ENCODE results near the gene TNS2. TPM values are rescaled to one million over a fixed set of nuclear protein-coding genes. Genes with fewer than 3 reads are reported as not detected.

Gene TNS2
- total and polyA plus RNA-seq, 2 of the 13 experiments (the other 11 are each of a cell fraction or from before 2014, with no cell fraction given): 8.9 to 20.4 TPM

DNA sequence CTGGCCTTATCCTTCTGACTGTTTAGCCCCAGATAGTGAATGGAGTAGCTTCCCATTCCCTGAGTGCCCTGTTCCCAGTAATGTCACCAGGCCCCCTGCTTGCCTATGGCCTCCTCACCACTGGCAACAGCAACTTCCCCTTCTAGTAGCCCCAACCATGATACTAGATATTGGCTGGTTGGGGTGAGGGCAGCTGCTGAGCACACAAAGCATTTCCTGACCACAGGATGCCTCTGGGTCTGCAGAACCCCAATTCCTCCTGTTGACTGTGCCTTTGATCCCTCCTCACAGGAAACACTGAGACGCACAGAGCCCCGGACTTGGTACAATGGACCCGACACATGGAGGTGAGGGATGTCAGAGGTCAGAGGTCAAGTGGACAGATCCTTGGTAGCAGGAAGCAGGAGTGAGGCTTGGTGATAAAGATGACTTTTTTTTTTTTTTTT, 54.0 kb downstream of the TNS2 start (continued):
- TF ChIP-seq, protein P1, sequence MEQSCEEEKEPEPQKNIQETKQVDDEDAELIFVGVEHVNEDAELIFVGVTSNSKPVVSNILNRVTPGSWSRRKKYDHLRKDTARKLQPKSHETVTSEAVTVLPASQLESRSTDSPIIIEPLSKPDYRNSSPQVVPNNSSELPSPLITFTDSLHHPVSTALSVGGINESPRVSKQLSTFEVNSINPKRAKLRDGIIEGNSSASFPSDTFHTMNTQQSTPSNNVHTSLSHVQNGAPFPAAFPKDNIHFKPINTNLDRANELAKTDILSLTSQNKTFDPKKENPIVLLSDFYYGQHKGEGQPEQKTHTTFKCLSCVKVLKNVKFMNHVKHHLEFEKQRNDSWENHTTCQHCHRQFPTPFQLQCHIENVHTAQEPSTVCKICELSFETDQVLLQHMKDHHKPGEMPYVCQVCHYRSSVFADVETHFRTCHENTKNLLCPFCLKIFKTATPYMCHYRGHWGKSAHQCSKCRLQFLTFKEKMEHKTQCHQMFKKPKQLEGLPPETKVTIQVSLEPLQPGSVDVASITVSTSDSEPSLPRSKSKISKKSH (CRISPR knock-in tag; IDR thresholded peaks at IDR 0.05; ENCODE audit: borderline replicate concordance): no peak
- TF ChIP-seq ZSCAN22 (CRISPR knock-in tag; IDR thresholded peaks at IDR 0.05) (no peak), JARID2 (CRISPR knock-in tag; IDR thresholded peaks at IDR 0.05; ENCODE audit: insufficient replicate concordance) (no peak), AHR (CRISPR knock-in tag; IDR thresholded peaks at IDR 0.05) (no peak), DPF2 (CRISPR knock-in tag; IDR thresholded peaks at IDR 0.05; ENCODE audit: borderline replicate concordance, low read depth) (no peak), ZNF572 (CRISPR knock-in tag; IDR thresholded peaks at IDR 0.05) (no peak), YEATS2 (CRISPR knock-in tag; IDR thresholded peaks at IDR 0.05; ENCODE audit: borderline replicate concordance) (no peak), KDM3A (CRISPR knock-in tag; IDR thresholded peaks at IDR 0.05; ENCODE audit: low read depth) (no peak; the same call in 1 of the 2 replicates), HNF4A (CRISPR knock-in tag; IDR thresholded peaks at IDR 0.05) (peak; percentile 95), GFI1 (CRISPR knock-in tag; IDR thresholded peaks at IDR 0.05; ENCODE audit: borderline replicate concordance) (0 out of 2 replicates have a peak, but pooled peaks have one; percentile 62), ZNF468 (CRISPR knock-in tag; IDR thresholded peaks at IDR 0.05) (no peak)
- TF ChIP-seq, protein P2, sequence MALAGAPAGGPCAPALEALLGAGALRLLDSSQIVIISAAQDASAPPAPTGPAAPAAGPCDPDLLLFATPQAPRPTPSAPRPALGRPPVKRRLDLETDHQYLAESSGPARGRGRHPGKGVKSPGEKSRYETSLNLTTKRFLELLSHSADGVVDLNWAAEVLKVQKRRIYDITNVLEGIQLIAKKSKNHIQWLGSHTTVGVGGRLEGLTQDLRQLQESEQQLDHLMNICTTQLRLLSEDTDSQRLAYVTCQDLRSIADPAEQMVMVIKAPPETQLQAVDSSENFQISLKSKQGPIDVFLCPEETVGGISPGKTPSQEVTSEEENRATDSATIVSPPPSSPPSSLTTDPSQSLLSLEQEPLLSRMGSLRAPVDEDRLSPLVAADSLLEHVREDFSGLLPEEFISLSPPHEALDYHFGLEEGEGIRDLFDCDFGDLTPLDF (CRISPR knock-in tag; IDR thresholded peaks at IDR 0.05): no peak
- TF ChIP-seq, protein P3, sequence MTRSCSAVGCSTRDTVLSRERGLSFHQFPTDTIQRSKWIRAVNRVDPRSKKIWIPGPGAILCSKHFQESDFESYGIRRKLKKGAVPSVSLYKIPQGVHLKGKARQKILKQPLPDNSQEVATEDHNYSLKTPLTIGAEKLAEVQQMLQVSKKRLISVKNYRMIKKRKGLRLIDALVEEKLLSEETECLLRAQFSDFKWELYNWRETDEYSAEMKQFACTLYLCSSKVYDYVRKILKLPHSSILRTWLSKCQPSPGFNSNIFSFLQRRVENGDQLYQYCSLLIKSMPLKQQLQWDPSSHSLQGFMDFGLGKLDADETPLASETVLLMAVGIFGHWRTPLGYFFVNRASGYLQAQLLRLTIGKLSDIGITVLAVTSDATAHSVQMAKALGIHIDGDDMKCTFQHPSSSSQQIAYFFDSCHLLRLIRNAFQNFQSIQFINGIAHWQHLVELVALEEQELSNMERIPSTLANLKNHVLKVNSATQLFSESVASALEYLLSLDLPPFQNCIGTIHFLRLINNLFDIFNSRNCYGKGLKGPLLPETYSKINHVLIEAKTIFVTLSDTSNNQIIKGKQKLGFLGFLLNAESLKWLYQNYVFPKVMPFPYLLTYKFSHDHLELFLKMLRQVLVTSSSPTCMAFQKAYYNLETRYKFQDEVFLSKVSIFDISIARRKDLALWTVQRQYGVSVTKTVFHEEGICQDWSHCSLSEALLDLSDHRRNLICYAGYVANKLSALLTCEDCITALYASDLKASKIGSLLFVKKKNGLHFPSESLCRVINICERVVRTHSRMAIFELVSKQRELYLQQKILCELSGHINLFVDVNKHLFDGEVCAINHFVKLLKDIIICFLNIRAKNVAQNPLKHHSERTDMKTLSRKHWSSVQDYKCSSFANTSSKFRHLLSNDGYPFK (CRISPR knock-in tag; IDR thresholded peaks at IDR 0.05; ENCODE audit: borderline replicate concordance): no peak
- TF ChIP-seq, protein P4, sequence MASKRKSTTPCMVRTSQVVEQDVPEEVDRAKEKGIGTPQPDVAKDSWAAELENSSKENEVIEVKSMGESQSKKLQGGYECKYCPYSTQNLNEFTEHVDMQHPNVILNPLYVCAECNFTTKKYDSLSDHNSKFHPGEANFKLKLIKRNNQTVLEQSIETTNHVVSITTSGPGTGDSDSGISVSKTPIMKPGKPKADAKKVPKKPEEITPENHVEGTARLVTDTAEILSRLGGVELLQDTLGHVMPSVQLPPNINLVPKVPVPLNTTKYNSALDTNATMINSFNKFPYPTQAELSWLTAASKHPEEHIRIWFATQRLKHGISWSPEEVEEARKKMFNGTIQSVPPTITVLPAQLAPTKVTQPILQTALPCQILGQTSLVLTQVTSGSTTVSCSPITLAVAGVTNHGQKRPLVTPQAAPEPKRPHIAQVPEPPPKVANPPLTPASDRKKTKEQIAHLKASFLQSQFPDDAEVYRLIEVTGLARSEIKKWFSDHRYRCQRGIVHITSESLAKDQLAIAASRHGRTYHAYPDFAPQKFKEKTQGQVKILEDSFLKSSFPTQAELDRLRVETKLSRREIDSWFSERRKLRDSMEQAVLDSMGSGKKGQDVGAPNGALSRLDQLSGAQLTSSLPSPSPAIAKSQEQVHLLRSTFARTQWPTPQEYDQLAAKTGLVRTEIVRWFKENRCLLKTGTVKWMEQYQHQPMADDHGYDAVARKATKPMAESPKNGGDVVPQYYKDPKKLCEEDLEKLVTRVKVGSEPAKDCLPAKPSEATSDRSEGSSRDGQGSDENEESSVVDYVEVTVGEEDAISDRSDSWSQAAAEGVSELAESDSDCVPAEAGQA (IDR thresholded peaks at IDR 0.05; ENCODE audit: low read depth): no peak
- TF ChIP-seq, protein P4 (CRISPR knock-in tag; IDR thresholded peaks at IDR 0.05; ENCODE audit: borderline replicate concordance): no peak
- TF ChIP-seq, protein P5, sequence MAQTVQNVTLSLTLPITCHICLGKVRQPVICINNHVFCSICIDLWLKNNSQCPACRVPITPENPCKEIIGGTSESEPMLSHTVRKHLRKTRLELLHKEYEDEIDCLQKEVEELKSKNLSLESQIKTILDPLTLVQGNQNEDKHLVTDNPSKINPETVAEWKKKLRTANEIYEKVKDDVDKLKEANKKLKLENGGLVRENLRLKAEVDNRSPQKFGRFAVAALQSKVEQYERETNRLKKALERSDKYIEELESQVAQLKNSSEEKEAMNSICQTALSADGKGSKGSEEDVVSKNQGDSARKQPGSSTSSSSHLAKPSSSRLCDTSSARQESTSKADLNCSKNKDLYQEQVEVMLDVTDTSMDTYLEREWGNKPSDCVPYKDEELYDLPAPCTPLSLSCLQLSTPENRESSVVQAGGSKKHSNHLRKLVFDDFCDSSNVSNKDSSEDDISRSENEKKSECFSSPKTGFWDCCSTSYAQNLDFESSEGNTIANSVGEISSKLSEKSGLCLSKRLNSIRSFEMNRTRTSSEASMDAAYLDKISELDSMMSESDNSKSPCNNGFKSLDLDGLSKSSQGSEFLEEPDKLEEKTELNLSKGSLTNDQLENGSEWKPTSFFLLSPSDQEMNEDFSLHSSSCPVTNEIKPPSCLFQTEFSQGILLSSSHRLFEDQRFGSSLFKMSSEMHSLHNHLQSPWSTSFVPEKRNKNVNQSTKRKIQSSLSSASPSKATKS (CRISPR knock-in tag; IDR thresholded peaks at IDR 0.05): no peak

Data from HepG2 (cell line).